GM23338 (cell line): ENCODE results near the gene WWP2. TPM values are rescaled to one million over a fixed set of nuclear protein-coding genes. Genes with fewer than 3 reads are reported as not detected.

ENCODE experiments used
- ATAC-seq: fragments of 200-7000 bp; cut with Tn5 transposase; 3 replicates; pipeline ENCODE4 v1.9.1; 2020
- DNase-seq: peaks from one replicate; pipeline ENCODE4 v3.0.0-alpha.2; 2015; ENCODE audit warnings: low spot score
- H2AFZ ChIP-seq: fragments of 200-600 bp; sonication (generic); 2 replicates; pipeline ENCODE4 v1.8.0; 2016; ENCODE audit warnings: antibody characterized with exemption, mild to moderate bottlenecking, moderate library complexity
- H3F3A ChIP-seq: fragments of 200-600 bp; sonication (generic); replicated peaks from 2 replicates; pipeline ENCODE4 v1.8.0; 2017; ENCODE audit warnings: antibody characterized with exemption, mixed run types, low read depth
- H3K27ac ChIP-seq: fragments of 200-600 bp; sonication (generic); 2 replicates; pipeline ENCODE4 v1.6.1; 2016; ENCODE audit warnings: low read depth
- H3K27me3 ChIP-seq: fragments of 200-600 bp; sonication (generic); 2 replicates; pipeline ENCODE4 v1.8.0; 2016; ENCODE audit warnings: mild to moderate bottlenecking, mixed run types, moderate library complexity; ENCODE audit not compliant: insufficient read depth
- H3K36me3 ChIP-seq: fragments of 200-600 bp; sonication (generic); 2 replicates; pipeline ENCODE4 v1.8.0; 2016; ENCODE audit warnings: mild to moderate bottlenecking; ENCODE audit not compliant: insufficient read depth
- H3K4me1 ChIP-seq: fragments of 200-600 bp; sonication (generic); 2 replicates; pipeline ENCODE4 v1.8.0; 2016; ENCODE audit warnings: mild to moderate bottlenecking, moderate library complexity; ENCODE audit not compliant: insufficient read depth
- H3K4me2 ChIP-seq: fragments of 200-600 bp; sonication (generic); 2 replicates; pipeline ENCODE4 v1.7.1; 2017; ENCODE audit warnings: mixed run types
- H3K4me3 ChIP-seq: fragments of 200-600 bp; sonication (generic); 2 replicates; pipeline ENCODE4 v1.6.1; 2016; ENCODE audit warnings: mixed run types
- H3K79me2 ChIP-seq: fragments of 200-600 bp; sonication (generic); replicated peaks from 2 replicates; pipeline ENCODE4 v1.8.0; 2017; ENCODE audit warnings: mild to moderate bottlenecking; ENCODE audit not compliant: insufficient read depth
- H3K9me2 ChIP-seq: fragments of 200-600 bp; sonication (generic); 2 replicates; pipeline ENCODE4 v1.8.0; 2017; ENCODE audit not compliant: insufficient read depth
- H4K20me1 ChIP-seq: fragments of 200-600 bp; sonication (generic); replicated peaks from 2 replicates; pipeline ENCODE4 v1.8.0; 2017; ENCODE audit warnings: mild to moderate bottlenecking; ENCODE audit not compliant: insufficient read depth
- H3K27ac Mint-ChIP-seq: 2 replicates; pipeline ENCODE4 v1.8.0; 2020; ENCODE audit warnings: inconsistent platforms, mild to moderate bottlenecking, moderate library complexity, mixed read lengths
- H3K27me3 Mint-ChIP-seq: 3 replicates; pipeline ENCODE4 v1.8.0; 2022; ENCODE audit warnings: low read depth, mild to moderate bottlenecking, moderate library complexity, mixed read lengths, inconsistent platforms; ENCODE audit not compliant: insufficient read depth, poor library complexity
- H3K36me3 Mint-ChIP-seq: 3 replicates; pipeline ENCODE4 v1.8.0; 2021; ENCODE audit warnings: low read depth, mild to moderate bottlenecking, inconsistent platforms, moderate library complexity, mixed read lengths
- H3K4me1 Mint-ChIP-seq: 3 replicates; pipeline ENCODE4 v1.8.0; 2020; ENCODE audit warnings: mild to moderate bottlenecking, inconsistent platforms, mixed read lengths
- H3K4me3 Mint-ChIP-seq: 3 replicates; pipeline ENCODE4 v1.8.0; 2021; ENCODE audit warnings: moderate library complexity, mild to moderate bottlenecking, inconsistent platforms, mixed read lengths
- H3K9me3 Mint-ChIP-seq: 3 replicates; pipeline ENCODE4 v1.8.0; 2020; ENCODE audit warnings: moderate library complexity, mild to moderate bottlenecking, inconsistent platforms, mixed read lengths
- CREB1 ChIP-seq: fragments of 250-450 bp; sonication (Bioruptor Pico); IDR thresholded peaks from 2 replicates; pipeline ENCODE4 v1.5.0; 2020; ENCODE audit warnings: low read depth, mild to moderate bottlenecking, moderate library complexity
- CTCF ChIP-seq, 2 experiments: fragments of 200-600 bp in 1 of 2; sonication (generic) in 1 of 2; conservative IDR thresholded peaks; 2 replicates each; pipeline versions ENCODE4 v1.5.1 to v1.6.1; 2016 to 2017; ENCODE audit warnings: antibody characterized with exemption in 2 of 2, low read depth in 2 of 2, mild to moderate bottlenecking in 2 of 2, moderate library complexity in 1 of 2
- ETS1 ChIP-seq: IDR thresholded peaks from 2 replicates; pipeline ENCODE4 v1.6.1; 2016; ENCODE audit warnings: antibody characterized with exemption
- EZH2 ChIP-seq: fragments of 200-600 bp; sonication (generic); IDR thresholded peaks from one replicate; pipeline ENCODE4 v1.8.0; 2017; ENCODE audit warnings: antibody characterized with exemption, mild to moderate bottlenecking, low read depth; ENCODE audit not compliant: unreplicated experiment
- JUNB ChIP-seq: IDR thresholded peaks from one replicate; pipeline ENCODE4 v1.6.1; 2016; ENCODE audit warnings: antibody characterized with exemption; ENCODE audit not compliant: unreplicated experiment
- NANOG ChIP-seq: IDR thresholded peaks from 2 replicates; pipeline ENCODE4 v1.6.1; 2016; ENCODE audit warnings: antibody characterized with exemption, borderline replicate concordance
- POLR2AphosphoS5 ChIP-seq: IDR thresholded peaks from 2 replicates; pipeline ENCODE4 v1.6.1; 2016; ENCODE audit warnings: antibody characterized with exemption, low read depth
- STAT1 ChIP-seq: IDR thresholded peaks from one replicate; pipeline ENCODE4 v1.6.1; 2016; ENCODE audit warnings: antibody characterized with exemption; ENCODE audit not compliant: unreplicated experiment
- ZNF462 ChIP-seq: fragments of 250-450 bp; sonication (Bioruptor Pico); IDR thresholded peaks from 2 replicates; pipeline ENCODE4 v1.5.0; 2020; ENCODE audit warnings: mild to moderate bottlenecking, moderate library complexity
- polyA plus RNA-seq: library from polyadenylated mRNA; unstranded; fragments of >200 nt; fragmentation: Nextera tagmentation; extraction: Ambion mirVana; gene quantifications from 2 replicates; pipeline ENCODE4 v1.2.1, GENCODE V29; 2016
- total RNA-seq: library from RNA; depleted of rRNA; stranded (reverse); fragments of >200 nt; shearing (Covaris generic); gene quantifications from 2 replicates; pipeline ENCODE4 v1.2.3, GENCODE V29; 2014

Gene WWP2
- total and polyA plus RNA-seq, 2 experiments from 2014 or later, result 12.3 to 35.5 TPM

- Histone ChIP-seq H2AFZ (no peak overlapping the region), H3K79me2 (no peaks in the 10 kb centered on the region), H3K4me3 (no peak overlapping the region), H3K27me3 (no peaks in the 10 kb centered on the region), H3K27ac (no peak overlapping the region), H3F3A (peaks cover 4% of the 10 kb centered on the region; the same call in 1 of the 2 replicates), H3K9me2 (no peaks in the 10 kb centered on the region), H3K36me3 (no peaks in the 10 kb centered on the region), H4K20me1 (no peaks in the 10 kb centered on the region), H3K4me1 (peaks cover 12% of the 10 kb centered on the region), H3K4me2 (no peak overlapping the region)
- Mint-ChIP-seq H3K27ac (no peak overlapping the region), H3K4me1 (peaks cover 38% of the 10 kb centered on the region), H3K9me3 (no peaks in the 10 kb centered on the region), H3K27me3 (peaks cover 2% of the 10 kb centered on the region), H3K36me3 (peaks cover 7% of the 10 kb centered on the region), H3K4me3 (no peak overlapping the region)
- TF ChIP-seq CTCF (conservative IDR thresholded peaks at IDR 0.05; ENCODE audit: low read depth in 2 of 2) (no peak), CREB1 (no peak), NANOG (no peak), ETS1 (no peak), ZNF462 (CRISPR knock-in tag) (no peak), EZH2 (no peak), STAT1 (no peak), POLR2AphosphoS5 (no peak), JUNB (no peak)
- ATAC-seq, result no peak
- DNase-seq, result no peak
Measured at GRCh38 chr16:69922200-69922599, 160.1 kb downstream of the WWP2 start.
